LNCaP clone FGC (cell line): ENCODE measurements around the gene GAS6.
"Not testable (repeated sequence)": the region's sequence is repeated elsewhere in the genome, so short reads cannot be mapped to it uniquely, and the experiment has no call there.

Experiments used
- DNase-seq: peaks from one replicate; pipeline ENCODE4 v3.0.0-alpha.2; 2011; ENCODE audit warnings: low read depth
- H3K4me3 ChIP-seq: 2 replicates; pipeline ENCODE4 v1.5.1; 2011; ENCODE audit warnings: mild to moderate bottlenecking, low read depth, low read length, control low read depth
- CTCF ChIP-seq: IDR thresholded peaks from 2 replicates; pipeline ENCODE4 v1.5.1; 2012; ENCODE audit warnings: mild to moderate bottlenecking; ENCODE audit not compliant: control insufficient read depth, insufficient read depth; ENCODE audit errors: extremely low read depth

GAS6 gene

GRCh38 chr13:113791761-113792160 lies 72.1 kb downstream of the GAS6 start:
- no peak overlapping the region for H3K4me3 ChIP-seq
- TF ChIP-seq CTCF = no peak
- DNase-seq = no peak

- DNase-seq = no peak
- no peak overlapping the region for H3K4me3 ChIP-seq
- no peak for TF ChIP-seq CTCF
These were observed 72.7 kb downstream of the GAS6 start for GRCh38 chr13:113791226-113791625.

- DNase-seq, H3K4me3 ChIP-seq: not testable (repeated sequence)
These were observed 73.9 kb downstream of the GAS6 start for GRCh38 chr13:113789931-113790330.

GRCh38 chr13:113789167-113789566 lies 74.7 kb downstream of the GAS6 start:
- no peak overlapping the region for H3K4me3 ChIP-seq
- no peak for DNase-seq
- TF ChIP-seq CTCF = no peak

- TF ChIP-seq CTCF = no peak
- no peak overlapping the region for H3K4me3 ChIP-seq
These were observed 75.3 kb downstream of the GAS6 start for GRCh38 chr13:113788413-113789135.

GRCh38 chr13:113787694-113788093 lies 76.2 kb downstream of the GAS6 start:
- no peak overlapping the region for H3K4me3 ChIP-seq
- TF ChIP-seq CTCF = no peak
- DNase-seq = no peak

More at GRCh38 chr13:113788413-113789135, 75.3 kb downstream of the GAS6 start:
- no peak for DNase-seq

GRCh38 chr13:113786262-113786841 lies 77.5 kb downstream of the GAS6 start:
- no peak overlapping the region for H3K4me3 ChIP-seq
- no peak for DNase-seq
- TF ChIP-seq CTCF = no peak
